Thoracic aorta (tissue), 2 donors: Measurements from ENCODE around the gene PALD1. TPM values are rescaled to one million over a fixed set of nuclear protein-coding genes. Genes with fewer than 3 reads are reported as not detected.

Experiments
- ATAC-seq: fragments of 150-250 bp; one replicate; pipeline ENCODE4 v1.8.0; 2017; ENCODE audit warnings: low read depth; ENCODE audit not compliant: insufficient number of reproducible peaks, low FRiP score
- DNase-seq: peaks from one replicate; pipeline ENCODE4 v3.0.0-alpha.2; 2020; ENCODE audit warnings: low spot score
- H3K27ac ChIP-seq, 2 donors: fragments of 200-600 bp; sonication (generic); 1 replicate in 1 of 2; 2 replicates in 1 of 2; pipeline ENCODE4 v1.5.1; 2016; ENCODE audit warnings: mild to moderate bottlenecking in 2 of 2, moderate library complexity in 2 of 2
- H3K27me3 ChIP-seq: fragments of 200-600 bp; sonication (generic); replicated peaks from 2 replicates; pipeline ENCODE4 v1.6.0; 2016; ENCODE audit warnings: mild to moderate bottlenecking; ENCODE audit not compliant: insufficient read depth
- H3K36me3 ChIP-seq: fragments of 200-600 bp; sonication (generic); one replicate; pipeline ENCODE4 v1.5.1; 2016
- H3K4me1 ChIP-seq, 2 donors: fragments of 200-600 bp; sonication (generic); 1 replicate in 1 of 2; 2 replicates in 1 of 2; pipeline versions ENCODE4 v1.5.1 to v1.6.0; 2016; ENCODE audit warnings: low read depth in 2 of 2, mild to moderate bottlenecking in 1 of 2; ENCODE audit not compliant: control insufficient read depth in 1 of 2
- H3K4me3 ChIP-seq: fragments of 200-600 bp; sonication (generic); 2 replicates; pipeline ENCODE4 v1.5.1; 2016; ENCODE audit warnings: mild to moderate bottlenecking
- H3K9me3 ChIP-seq: fragments of 200-600 bp; sonication (generic); 2 replicates; pipeline ENCODE4 v1.5.1; 2016
- CTCF ChIP-seq: fragments of 200-600 bp; sonication (generic); IDR thresholded peaks from one replicate; pipeline ENCODE4 v1.5.1; 2019; ENCODE audit warnings: antibody characterized with exemption
- total RNA-seq, 2 donors: library from RNA; depleted of rRNA; stranded (reverse); fragments of >200 nt; gene quantifications; one replicate each; pipeline versions ENCODE4 v1.1.0 to v1.2.3, GENCODE V29; 2016

The PALD1 gene
- total RNA-seq, 2 donors from 2014 or later, result 19.5 to 19.7 TPM

GRCh38 chr10:70582793-70583668 is 104.5 kb downstream of the PALD1 start:
- H3K36me3 ChIP-seq, result no peaks in the 10 kb centered on the region
- H3K4me1 ChIP-seq, result no peaks in the 10 kb centered on the region
- H3K9me3 ChIP-seq, result no peaks in the 10 kb centered on the region
- H3K4me3 ChIP-seq, result no peak overlapping the region
- no peaks in the 10 kb centered on the region for H3K27me3 ChIP-seq
- ATAC-seq (no peak), DNase-seq (no peak)
- no peak for TF ChIP-seq CTCF
- H3K27ac ChIP-seq, result no peak overlapping the region

DNA sequence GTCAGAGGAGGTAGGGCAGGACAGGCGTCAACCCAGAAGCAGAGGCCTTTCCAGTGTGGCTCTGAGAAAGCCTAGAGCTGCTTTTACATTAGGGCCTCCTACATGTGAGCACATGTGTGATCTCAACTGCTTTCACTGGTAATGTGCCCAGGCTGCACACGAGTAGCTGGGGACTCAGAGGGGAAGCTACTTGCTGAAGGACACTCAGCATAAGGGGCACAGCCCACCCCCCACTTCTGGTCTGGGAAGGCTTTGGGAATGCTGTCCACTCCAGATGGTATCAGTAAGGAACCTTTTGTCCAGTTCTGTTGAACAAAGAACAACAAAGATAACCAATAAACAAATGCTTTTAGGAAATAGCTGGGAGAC is 105.1 kb downstream of the PALD1 start:
- H3K4me1 ChIP-seq, result no peaks in the 10 kb centered on the region
- DNase-seq (no peak), ATAC-seq (no peak)
- no peaks in the 10 kb centered on the region for H3K27me3 ChIP-seq
- H3K36me3 ChIP-seq, result no peaks in the 10 kb centered on the region
- TF ChIP-seq CTCF, result no peak
- H3K9me3 ChIP-seq, result no peaks in the 10 kb centered on the region
- H3K4me3 ChIP-seq, result no peak overlapping the region
- H3K27ac ChIP-seq, result no peak overlapping the region

- no peaks in the 10 kb centered on the region for H3K36me3 ChIP-seq
- TF ChIP-seq CTCF, result no peak
- no peak overlapping the region for H3K27ac ChIP-seq
- no peaks in the 10 kb centered on the region for H3K4me1 ChIP-seq
- H3K4me3 ChIP-seq, result no peak overlapping the region
- H3K27me3 ChIP-seq, result no peaks in the 10 kb centered on the region
- DNase-seq (no peak), ATAC-seq (no peak)
- no peaks in the 10 kb centered on the region for H3K9me3 ChIP-seq
Observed at GRCh38 chr10:70584366-70584765, 105.8 kb downstream of the PALD1 start.

GRCh38 chr10:70584909-70585544 is 106.5 kb downstream of the PALD1 start:
- H3K27ac ChIP-seq, result no peak overlapping the region
- TF ChIP-seq CTCF, result no peak
- ATAC-seq (no peak), DNase-seq (no peak)
- no peaks in the 10 kb centered on the region for H3K4me1 ChIP-seq
- no peaks in the 10 kb centered on the region for H3K9me3 ChIP-seq
- H3K27me3 ChIP-seq, result no peaks in the 10 kb centered on the region
- H3K4me3 ChIP-seq, result no peak overlapping the region
- no peaks in the 10 kb centered on the region for H3K36me3 ChIP-seq

DNA sequence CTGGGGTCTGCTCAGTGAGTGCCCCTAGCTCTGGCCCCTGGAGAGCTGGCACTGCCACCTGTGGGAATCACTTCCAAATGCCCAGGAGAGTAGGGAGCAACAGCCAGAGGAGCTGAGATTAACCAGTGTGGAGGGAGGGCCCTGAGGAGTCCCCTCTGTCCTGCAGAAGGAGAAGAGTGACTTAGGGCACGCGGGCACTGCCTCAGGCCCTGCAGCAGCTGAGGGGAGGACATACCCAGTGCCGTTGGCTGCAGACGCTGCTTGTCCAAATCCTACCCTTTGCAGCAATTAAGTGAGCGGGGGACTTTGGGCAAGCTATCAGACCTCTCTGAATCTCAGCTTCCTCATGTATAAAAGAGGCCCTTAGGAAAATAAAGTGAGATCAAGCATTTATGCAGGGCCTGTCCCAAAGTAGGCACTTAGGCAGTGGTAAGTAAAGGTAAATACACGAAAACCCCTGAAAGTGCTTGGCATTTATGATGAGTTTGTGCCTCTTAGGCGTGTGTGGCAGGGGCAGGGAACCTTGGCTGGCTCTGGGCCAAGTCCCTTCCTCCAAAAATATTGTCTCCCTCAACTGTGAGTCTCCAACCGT is 107.1 kb downstream of the PALD1 start:
- Histone ChIP-seq H3K36me3 (no peaks in the 10 kb centered on the region), H3K4me3 (no peak overlapping the region), H3K27ac (no peak overlapping the region), H3K4me1 (no peaks in the 10 kb centered on the region), H3K27me3 (no peaks in the 10 kb centered on the region), H3K9me3 (no peaks in the 10 kb centered on the region)
- no peak for DNase-seq
- no peak for ATAC-seq
- no peak for TF ChIP-seq CTCF
